HG03103 (cell line): ENCODE data around the gene MID1IP1.

Source experiments
- ATAC-seq: cut with Tn5 transposase; IDR thresholded peaks from one replicate; pipeline ENCODE4 v1.9.1; 2021; ENCODE audit warnings: low read depth; ENCODE audit not compliant: unreplicated experiment

Gene MID1IP1

GRCh38 chrX:38811515-38812243, 10.4 kb downstream of the MID1IP1 start:
- ATAC-seq, result no peak

- no peak for ATAC-seq
Measured at GRCh38 chrX:38816155-38816554, 14.9 kb downstream of the MID1IP1 start.

GRCh38 chrX:38817004-38817703, 15.9 kb downstream of the MID1IP1 start:
- no peak for ATAC-seq

- ATAC-seq, result no peak
Measured at GRCh38 chrX:38819163-38819562, 17.9 kb downstream of the MID1IP1 start.

GRCh38 chrX:38819709-38820108, 18.4 kb downstream of the MID1IP1 start:
- ATAC-seq, result no peak

GRCh38 chrX:38820751-38821150, 19.5 kb downstream of the MID1IP1 start:
- no peak for ATAC-seq

GRCh38 chrX:38824176-38824575, 22.9 kb downstream of the MID1IP1 start:
- ATAC-seq, result no peak

GRCh38 chrX:38831949-38832348, 30.7 kb downstream of the MID1IP1 start:
- no peak for ATAC-seq

- no peak for ATAC-seq
Measured at GRCh38 chrX:38837389-38837788, 36.1 kb downstream of the MID1IP1 start.

GRCh38 chrX:38839277-38839676, 38.0 kb downstream of the MID1IP1 start:
- no peak for ATAC-seq

- no peak for ATAC-seq
Measured at GRCh38 chrX:38839944-38840343, 38.7 kb downstream of the MID1IP1 start.

- ATAC-seq, result no peak
Measured at GRCh38 chrX:38841750-38842149, 40.5 kb downstream of the MID1IP1 start.

GRCh38 chrX:38845426-38845825, 44.2 kb downstream of the MID1IP1 start:
- no peak for ATAC-seq

GRCh38 chrX:38847206-38847902, 46.1 kb downstream of the MID1IP1 start:
- ATAC-seq, result no peak

- ATAC-seq, result no peak
Measured at GRCh38 chrX:38847903-38848230, 46.6 kb downstream of the MID1IP1 start.

- ATAC-seq, result no peak
Measured at GRCh38 chrX:38848671-38849455, 47.6 kb downstream of the MID1IP1 start.

- no peak for ATAC-seq
Measured at GRCh38 chrX:38850807-38851544, 49.7 kb downstream of the MID1IP1 start.

- ATAC-seq, result no peak
Measured at GRCh38 chrX:38854305-38854704, 53.0 kb downstream of the MID1IP1 start.
